ENCODE results near the gene PLEKHM1.
"Not testable (repeated sequence)": the region's sequence is repeated elsewhere in the genome, so short reads cannot be mapped to it uniquely, and the experiment has no call there.

The PLEKHM1 gene

GRCh38 chr17:45460422-45460821 is 30.1 kb downstream of the PLEKHM1 start:
- DNase-seq, result not testable (repeated sequence)

GRCh38 chr17:45454341-45454740 is 36.2 kb downstream of the PLEKHM1 start:
- not testable (repeated sequence) for DNase-seq

- not testable (repeated sequence) for DNase-seq
These were observed 36.8 kb downstream of the PLEKHM1 start for GRCh38 chr17:45453731-45454130.

- not testable (repeated sequence) for DNase-seq
These were observed 37.3 kb downstream of the PLEKHM1 start for GRCh38 chr17:45453225-45453534.

GRCh38 chr17:45452329-45453224 is 37.9 kb downstream of the PLEKHM1 start:
- DNase-seq, result not testable (repeated sequence)

- not testable (repeated sequence) for DNase-seq
These were observed 38.9 kb downstream of the PLEKHM1 start for GRCh38 chr17:45451660-45452059.

GRCh38 chr17:45451131-45451530 is 39.4 kb downstream of the PLEKHM1 start:
- no peak for DNase-seq

GRCh38 chr17:45449708-45450329 is 40.7 kb downstream of the PLEKHM1 start:
- not testable (repeated sequence) for DNase-seq

- DNase-seq, result not testable (repeated sequence)
These were observed 41.3 kb downstream of the PLEKHM1 start for GRCh38 chr17:45449260-45449659.

GRCh38 chr17:45448483-45448882 is 42.0 kb downstream of the PLEKHM1 start:
- not testable (repeated sequence) for DNase-seq

GRCh38 chr17:45448066-45448465 is 42.5 kb downstream of the PLEKHM1 start:
- not testable (repeated sequence) for DNase-seq

- not testable (repeated sequence) for DNase-seq
These were observed 42.9 kb downstream of the PLEKHM1 start for GRCh38 chr17:45447650-45448049.

- not testable (repeated sequence) for DNase-seq
These were observed 43.5 kb downstream of the PLEKHM1 start for GRCh38 chr17:45446872-45447625.

GRCh38 chr17:45445901-45446743 is 44.4 kb downstream of the PLEKHM1 start:
- peak; percentile 61 to 72 for DNase-seq

- DNase-seq, result not testable (repeated sequence)
These were observed 45.4 kb downstream of the PLEKHM1 start for GRCh38 chr17:45444856-45445820.

GRCh38 chr17:45444301-45444700 is 46.2 kb downstream of the PLEKHM1 start:
- not testable (repeated sequence) for DNase-seq

- not testable (repeated sequence) for DNase-seq
These were observed 46.9 kb downstream of the PLEKHM1 start for GRCh38 chr17:45443371-45444260.

- DNase-seq, result no peak
These were observed 48.8 kb downstream of the PLEKHM1 start for GRCh38 chr17:45441526-45442310.

- peak; percentile 45 to 59 for DNase-seq
These were observed 49.5 kb downstream of the PLEKHM1 start for GRCh38 chr17:45440839-45441515.

Data from activated T-cell treated with anti-CD3 and anti-CD28 coated beads, Interleukin-2, amount 50 U/mL, for 48 hours (primary cell).